Measurements from ENCODE around the gene PABPN1L. TPM values are rescaled to one million over a fixed set of nuclear protein-coding genes. Genes with fewer than 3 reads are reported as not detected.

Gene PABPN1L
- total and polyA plus RNA-seq, 2 donors (not counting 3 experiments of a cell fraction or from before 2014, with no cell fraction given): not detected

- BruUV-seq (replicated peaks): no TSS peak
- no peak overlapping the region for H3K27ac ChIP-seq (ENCODE audit: insufficient read depth, low read depth, low read length)
- POLR2A ChIA-PET: no interaction called here
- DNase-seq (ENCODE audit: low read depth, low spot score) (no peak), FAIRE-seq (no peak)
- H2AFZ ChIP-seq (ENCODE audit: low read depth, low read length): no peak overlapping the region
- no peaks in the 10 kb centered on the region for H4K20me1 ChIP-seq (replicated peaks; ENCODE audit: control insufficient read depth, extremely low read depth, insufficient read depth, low read length)
- CTCF ChIA-PET: no interaction called here
- no peaks in the 10 kb centered on the region for H3K36me3 ChIP-seq (ENCODE audit: control insufficient read depth in 2 of 2, extremely low read depth in 1 of 2, insufficient read depth in 2 of 2, low read length in 2 of 2)
- no peaks in the 10 kb centered on the region for H3K27me3 ChIP-seq (ENCODE audit: control insufficient read depth in 2 of 2, insufficient read depth in 2 of 2, low read length in 2 of 2)
- no peaks in the 10 kb centered on the region for H3K9me3 ChIP-seq (replicated peaks; ENCODE audit: control insufficient read depth, insufficient read depth, low read length)
- H3K4me1 ChIP-seq (ENCODE audit: control insufficient read depth, extremely low read depth, insufficient read depth, low read length): no peaks in the 10 kb centered on the region
- no peak overlapping the region for H3K9ac ChIP-seq (replicated peaks; ENCODE audit: extremely low read depth, insufficient read depth, low read length)
- no peak for TF ChIP-seq GATA2 (IDR thresholded peaks at IDR 0.05; ENCODE audit: insufficient read depth, insufficient read length, low read depth, low read length)
- no peak for TF ChIP-seq POLR2AphosphoS5 (IDR thresholded peaks at IDR 0.05; ENCODE audit: insufficient read depth, low read depth, low read length)
- TF ChIP-seq MYC (IDR thresholded peaks at IDR 0.05; ENCODE audit: low read depth, low read length): no peak
- TF ChIP-seq FOS (IDR thresholded peaks at IDR 0.05; ENCODE audit: borderline replicate concordance, insufficient read depth, low read length): no peak
- no peak for TF ChIP-seq EZH2 (IDR thresholded peaks at IDR 0.05; ENCODE audit: borderline replicate concordance, low read depth, low read length, severe bottlenecking)
- no peak for TF ChIP-seq POLR2A (IDR thresholded peaks at IDR 0.05; ENCODE audit: low read depth, low read length)
- no peak for TF ChIP-seq CTCF (IDR thresholded peaks at IDR 0.05; ENCODE audit: extremely low read depth in 1 of 2, insufficient read depth in 1 of 2, low read depth in 1 of 2, low read length in 2 of 2)
- no peak for TF ChIP-seq MAX (IDR thresholded peaks at IDR 0.05; ENCODE audit: insufficient read depth, insufficient read length)
- no peak for TF ChIP-seq JUN (IDR thresholded peaks at IDR 0.05; ENCODE audit: borderline replicate concordance, insufficient read depth, insufficient read length, low read depth)
- no peak overlapping the region for H3K4me2 ChIP-seq (ENCODE audit: insufficient read depth, low read length)
- no peaks in the 10 kb centered on the region for H3K9me1 ChIP-seq (replicated peaks; ENCODE audit: control insufficient read depth, extremely low read depth, insufficient read depth, low read length)
- no peaks in the 10 kb centered on the region for H3K79me2 ChIP-seq (ENCODE audit: control insufficient read depth, insufficient read depth, low read length)
- intact Hi-C loops (cut with micrococcal nuclease): no loop called here
- dilution Hi-C loops (cut with MboI; ENCODE audit: extremely low pct_ligation_motif_present, low sequenced_read_pairs): no loop called here
- H3K4me3 ChIP-seq (replicated peaks in 1 of 3; ENCODE audit: insufficient read depth in 1 of 3, low read depth in 1 of 3, low read length in 3 of 3): no peak overlapping the region
Measured at GRCh38 chr16:88913870-88914269, 47.4 kb upstream of the PABPN1L start.

Measured in endothelial cell of umbilical vein (primary cell).